Activated CD8-positive, alpha-beta memory T cell treated with anti-CD3 and anti-CD28 coated beads, Interleukin-2, amount 50 U/mL, for 24 hours (primary cell): ENCODE measurements around the gene NUDT6.
"Not testable (repeated sequence)": the region's sequence is repeated elsewhere in the genome, so short reads cannot be mapped to it uniquely, and the experiment has no call there.

ENCODE experiments used
- DNase-seq: peaks from one replicate; pipeline ENCODE4 v3.0.0-alpha.2; 2020; ENCODE audit errors: extremely low read depth

Gene NUDT6

DNA sequence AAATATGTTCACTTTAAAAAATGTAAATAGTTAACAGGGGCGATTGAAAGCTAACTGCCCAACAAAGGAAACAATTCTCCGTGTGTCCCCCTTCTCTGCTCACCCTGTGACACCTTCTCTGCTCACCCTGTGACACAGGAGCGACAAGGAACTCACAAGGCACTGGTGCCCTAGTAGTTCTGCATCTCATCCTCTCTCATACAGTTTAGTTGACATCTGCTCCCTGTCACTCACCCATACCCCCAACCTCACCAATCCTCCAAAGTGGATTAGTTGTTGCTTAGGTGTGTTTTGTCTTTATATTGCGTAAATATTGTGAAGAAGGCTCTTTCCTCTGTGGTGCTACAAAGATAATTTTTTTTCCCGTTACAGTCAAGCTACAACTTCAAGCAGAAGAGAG lies 46.4 kb downstream of the NUDT6 start:
- no peak for DNase-seq

DNA sequence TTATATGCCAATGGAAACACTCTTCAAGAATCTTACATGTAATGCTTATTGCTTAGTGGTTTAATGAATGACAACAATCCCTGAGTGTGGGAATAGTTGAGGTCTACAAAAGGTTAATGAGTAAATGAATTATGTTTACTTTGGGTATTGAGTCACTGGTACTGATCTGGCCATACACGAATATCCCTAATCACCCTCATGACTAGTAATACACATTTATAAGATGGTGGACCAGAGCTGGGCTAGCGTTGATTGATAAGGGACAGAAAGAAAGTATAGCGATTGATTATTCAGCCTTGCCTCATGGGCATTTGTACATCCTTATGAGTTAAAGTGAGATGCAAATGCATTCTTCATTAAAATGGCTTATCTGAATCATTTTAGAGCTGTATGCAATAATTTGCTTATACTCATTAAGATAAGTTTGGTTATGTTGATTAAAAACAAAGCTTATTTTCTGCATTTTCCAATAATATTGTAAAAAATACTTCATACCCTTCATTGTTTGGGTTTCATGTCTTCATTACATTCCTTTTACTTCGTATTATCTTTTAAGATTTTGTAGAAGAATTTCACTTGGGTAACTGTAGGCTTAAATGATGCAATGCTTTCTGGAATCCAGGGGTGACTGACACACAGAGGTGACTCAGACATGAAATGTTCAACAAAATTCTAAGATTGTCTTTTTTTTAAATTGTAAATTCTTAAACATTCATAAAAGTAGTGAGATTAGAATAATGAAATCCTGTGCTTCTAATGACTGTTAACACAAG lies 48.4 kb downstream of the NUDT6 start:
- no peak for DNase-seq

DNA sequence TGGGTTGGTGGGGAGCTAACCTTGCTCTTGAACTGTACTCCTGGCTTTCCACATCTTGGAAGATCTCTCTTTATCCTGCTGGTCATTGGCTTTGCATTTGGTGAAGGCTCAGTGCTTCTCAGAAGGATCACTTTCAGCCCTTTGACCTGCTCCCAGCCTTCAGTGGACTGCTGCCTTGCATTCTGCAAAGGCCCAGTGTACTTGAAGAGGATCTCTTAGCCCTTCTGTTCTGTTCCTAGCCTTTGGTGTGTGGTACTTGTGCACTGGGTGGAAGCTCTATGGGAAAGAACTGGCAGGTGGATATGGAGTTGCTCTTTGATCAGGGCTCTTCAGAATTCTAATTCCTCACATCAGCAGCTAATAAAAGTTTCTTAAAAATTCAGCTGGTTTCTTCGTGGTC lies 49.3 kb downstream of the NUDT6 start:
- no peak for DNase-seq

DNA sequence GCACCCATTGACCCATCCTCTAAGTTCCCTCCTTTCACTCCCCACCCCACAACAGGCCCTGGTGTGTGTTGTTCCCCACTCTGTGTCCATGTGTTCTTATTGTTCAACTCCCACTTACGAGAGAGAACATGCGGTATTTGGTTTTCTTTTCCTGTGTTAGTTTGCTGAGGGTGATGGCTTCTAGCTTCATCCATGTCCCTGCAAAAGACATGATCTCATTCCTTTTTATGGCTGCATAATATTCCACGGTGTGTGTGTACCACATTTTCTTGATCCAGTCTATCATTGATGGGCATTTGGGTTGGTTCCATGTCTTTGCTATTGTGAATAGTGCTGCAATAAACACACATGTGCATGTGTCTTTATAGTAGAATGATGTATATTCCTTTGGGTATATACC lies 54.2 kb downstream of the NUDT6 start:
- DNase-seq = not testable (repeated sequence)

DNA sequence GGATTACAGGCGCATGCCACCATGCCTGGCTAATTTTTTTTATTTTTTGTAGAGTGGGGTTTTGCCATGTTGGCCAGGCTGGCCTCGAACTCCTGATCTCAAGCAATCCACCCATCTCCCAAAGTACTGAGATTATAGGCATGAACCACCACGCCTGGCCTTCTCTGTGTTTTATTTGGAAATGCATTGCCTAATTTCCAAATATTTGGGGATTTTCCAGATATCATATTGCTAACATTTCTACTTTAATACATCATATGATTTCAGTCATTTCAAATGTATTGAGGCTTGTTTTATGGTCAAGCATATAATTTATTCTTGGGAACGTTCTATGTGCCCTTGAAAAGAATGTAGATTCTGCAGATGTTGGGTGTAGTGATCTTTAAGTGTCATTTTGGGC lies 57.0 kb downstream of the NUDT6 start:
- DNase-seq = no peak

DNA sequence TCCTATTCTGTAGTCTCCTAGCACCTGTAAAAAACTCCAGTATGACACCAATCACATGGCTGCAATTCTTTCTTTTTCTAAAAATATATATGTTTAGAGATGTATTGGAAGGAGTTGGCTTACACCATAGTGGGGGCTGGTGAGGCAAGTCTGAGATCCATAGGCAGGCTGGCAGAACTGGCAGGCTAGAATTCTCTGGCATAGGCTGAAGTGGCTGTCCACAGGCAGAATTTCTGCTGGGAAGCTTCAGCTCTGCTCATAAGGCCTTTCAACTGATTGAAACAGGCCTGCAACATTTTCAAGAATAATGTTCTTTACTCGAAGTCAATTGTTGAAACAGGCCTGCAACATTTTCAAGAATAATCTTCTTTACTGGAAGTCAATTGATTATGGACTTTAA lies 58.8 kb downstream of the NUDT6 start:
- no peak for DNase-seq

DNA sequence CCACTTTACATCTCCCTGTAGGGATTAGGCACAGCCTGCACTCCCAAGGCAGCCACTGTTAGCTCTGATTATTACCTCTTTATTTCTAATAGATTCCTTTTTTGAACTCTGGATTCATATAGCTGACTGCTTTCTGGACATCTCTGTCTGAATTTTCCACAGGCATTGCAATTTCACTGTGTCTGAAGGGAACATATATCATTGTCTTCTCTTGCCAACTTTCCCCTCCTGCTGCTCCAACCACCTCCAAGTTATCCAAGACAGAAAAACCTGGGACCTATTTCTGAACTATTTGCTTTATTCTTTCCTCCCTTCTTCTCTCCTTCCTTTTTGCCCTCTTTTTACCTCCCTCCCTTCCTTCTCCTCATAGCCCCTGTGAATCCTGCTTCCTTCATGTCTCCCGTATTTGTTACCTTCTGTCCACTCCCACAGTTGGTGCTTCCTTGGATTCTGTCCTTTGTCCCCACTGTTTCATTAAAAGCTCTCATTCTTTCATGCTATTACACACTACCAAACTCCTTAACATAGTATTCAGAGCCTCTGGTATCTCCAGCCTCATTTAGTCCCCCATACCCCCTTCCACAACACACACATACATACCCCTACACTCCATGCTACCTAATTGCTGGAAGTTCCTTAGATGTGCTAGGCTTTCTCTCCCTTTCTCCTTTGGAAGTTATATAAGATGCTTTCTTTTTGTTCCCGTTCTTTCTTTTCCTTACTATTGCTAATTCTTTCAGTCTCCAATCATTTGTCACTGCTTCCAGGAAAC lies 61.0 kb downstream of the NUDT6 start:
- DNase-seq = no peak

DNA sequence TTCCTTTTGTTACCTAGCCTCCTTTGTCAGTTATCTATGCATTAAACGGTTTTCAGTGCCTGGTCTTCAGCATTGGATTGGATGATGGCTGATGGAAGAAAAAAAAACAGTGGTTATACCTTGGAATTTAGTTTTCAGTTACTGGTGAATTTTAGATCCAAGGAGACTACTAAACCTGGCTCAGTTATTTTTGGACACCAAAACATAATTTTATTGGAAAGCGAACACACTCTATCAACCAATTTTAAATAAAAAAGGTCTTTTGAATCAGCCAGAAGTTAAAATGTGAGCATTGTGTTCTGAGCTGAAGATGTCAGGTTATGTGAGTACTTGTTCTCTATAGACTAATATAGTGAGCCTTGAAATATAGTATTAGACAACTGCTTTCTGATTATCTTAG lies 63.7 kb downstream of the NUDT6 start:
- DNase-seq = no peak

DNA sequence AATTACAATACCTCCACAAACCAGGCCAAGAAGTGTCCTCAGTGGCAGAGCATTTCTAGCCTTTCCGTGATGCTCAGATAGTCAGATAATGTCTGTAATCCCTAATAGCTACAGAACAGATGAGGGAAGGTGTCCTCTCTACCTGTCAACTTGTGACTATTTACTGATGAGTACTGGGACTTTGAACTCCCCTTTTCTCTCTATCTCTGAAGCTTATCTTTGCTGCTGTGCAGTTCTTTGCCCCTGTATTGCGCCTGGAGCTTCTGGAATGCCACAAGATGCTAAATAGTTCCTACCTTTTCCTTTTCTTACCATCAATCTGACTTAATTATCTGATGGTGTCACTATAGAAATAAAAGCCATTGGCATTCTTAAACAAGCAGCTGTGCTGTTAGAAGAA lies 65.2 kb downstream of the NUDT6 start:
- no peak for DNase-seq

DNA sequence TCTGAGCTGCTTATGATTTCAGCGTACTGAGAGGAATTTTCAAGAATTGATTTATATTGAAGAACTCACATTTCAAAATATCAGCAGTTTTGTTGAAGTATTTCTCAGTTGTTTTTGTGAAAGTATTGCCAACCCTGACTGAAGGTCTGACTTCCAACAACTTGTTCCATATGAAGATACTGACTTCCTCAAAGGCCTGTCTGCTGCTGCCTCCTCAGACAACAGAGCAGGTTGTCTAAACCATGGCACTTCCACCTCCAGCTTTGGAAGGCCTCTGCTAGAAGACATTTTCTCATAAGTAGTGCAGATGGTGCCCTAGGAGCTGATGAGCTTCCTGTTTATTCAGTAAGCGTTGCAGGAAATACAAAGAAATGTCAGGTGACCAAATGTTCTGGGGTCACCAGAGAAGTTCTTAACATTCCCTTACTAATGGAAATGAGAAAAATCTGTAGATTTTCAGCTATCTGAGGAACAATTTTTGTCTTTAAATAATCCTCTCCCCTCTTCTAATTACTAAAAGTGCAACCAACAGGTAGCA lies 67.0 kb downstream of the NUDT6 start:
- no peak for DNase-seq

DNA sequence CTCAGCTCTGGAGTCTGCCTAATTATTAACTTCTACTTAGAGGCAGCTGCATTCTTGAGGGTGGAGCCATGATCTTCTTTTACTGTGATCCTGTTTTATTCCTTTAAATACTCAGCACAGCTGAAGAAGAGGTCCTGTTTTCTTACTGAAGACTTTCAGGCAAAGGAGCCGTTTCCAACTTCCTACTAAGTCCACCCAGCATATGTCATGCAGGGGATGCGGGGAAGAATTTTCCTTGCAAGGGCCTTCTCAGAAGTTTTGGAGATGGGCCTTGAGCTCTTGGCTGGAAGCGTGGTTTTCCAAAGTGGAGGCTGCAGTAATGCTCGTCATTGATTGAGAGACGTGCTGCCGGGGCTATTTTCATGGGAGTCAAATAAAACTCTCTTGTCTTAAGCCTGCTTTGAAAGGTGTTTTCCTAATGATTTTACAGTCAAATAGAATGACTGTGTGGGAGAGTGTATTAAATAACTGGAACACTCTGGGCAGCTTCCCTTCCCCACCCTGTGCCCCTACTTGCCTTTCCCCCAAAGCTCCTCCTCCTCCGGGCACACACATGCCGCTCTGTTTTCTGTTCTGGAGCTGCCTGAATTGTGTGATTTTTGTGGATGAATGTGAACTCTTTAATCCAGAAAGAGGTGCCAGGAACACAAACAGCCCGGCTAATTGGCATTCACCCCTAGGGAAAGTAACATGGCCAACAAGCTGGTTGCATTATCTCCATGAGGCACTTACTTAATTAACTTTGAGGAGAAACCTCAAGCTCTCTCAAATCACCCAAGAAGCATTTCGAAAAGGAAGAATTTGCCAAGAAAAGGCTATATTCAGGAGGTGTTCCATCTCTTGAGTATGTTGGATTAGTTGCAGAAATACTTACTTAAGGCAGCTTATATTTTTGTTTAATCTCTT lies 67.7 kb downstream of the NUDT6 start:
- DNase-seq = no peak

DNA sequence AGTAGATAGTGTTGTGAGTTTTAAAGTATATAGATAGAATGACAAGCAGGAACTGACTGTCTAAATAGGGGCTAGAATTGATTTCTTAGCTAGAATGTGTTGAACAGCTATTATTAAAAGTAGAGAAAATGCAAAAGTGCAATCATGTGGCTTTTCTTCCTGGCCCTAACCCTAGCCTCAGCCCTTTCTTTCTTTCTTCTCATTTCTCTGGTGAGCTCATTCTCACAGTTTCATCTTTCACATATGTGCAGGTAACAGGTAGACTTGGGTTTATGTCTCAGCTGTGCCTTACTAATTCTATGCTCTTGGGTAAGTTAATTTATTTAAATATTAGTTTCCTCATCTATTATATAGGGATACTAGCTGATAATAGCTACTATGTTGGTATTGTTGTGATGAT lies 70.8 kb downstream of the NUDT6 start:
- no peak for DNase-seq

DNA sequence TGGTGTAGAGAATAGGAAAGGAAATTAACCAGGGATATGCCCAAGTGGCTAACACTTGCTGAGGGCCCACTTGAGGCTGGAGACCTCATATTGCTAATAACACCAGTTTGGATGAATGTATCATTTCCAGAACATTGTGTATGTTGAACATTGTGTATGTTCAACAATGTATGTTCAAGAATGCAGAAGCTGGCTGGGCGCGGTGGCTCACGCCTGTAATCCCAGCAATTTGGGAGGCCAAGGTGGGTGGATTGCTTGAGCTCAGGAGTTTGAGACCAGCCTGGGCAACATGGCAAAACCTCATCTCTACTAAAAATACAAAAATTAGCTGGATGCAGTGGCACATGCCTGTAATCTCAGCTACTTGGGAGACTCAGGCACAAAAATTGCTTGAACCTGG lies 72.6 kb downstream of the NUDT6 start:
- not testable (repeated sequence) for DNase-seq

DNA sequence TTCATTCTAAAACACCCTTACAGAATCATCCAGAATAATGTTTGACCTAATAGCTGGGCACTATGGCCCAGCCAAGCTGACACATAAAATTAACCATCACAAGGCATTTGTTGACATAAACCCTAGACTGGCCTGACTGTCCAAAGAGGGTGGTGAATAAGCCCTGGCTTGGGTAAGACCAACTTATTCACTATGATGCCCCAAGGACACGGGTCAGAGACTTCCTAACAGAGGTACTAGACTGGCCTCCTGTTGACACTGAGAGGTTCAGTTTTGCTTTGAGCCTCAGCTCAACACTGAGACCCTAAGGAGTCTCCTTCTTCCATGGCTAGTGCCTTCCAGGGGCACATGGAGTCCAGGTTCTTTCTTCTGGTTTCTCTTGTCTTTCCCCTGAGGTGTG lies 74.5 kb downstream of the NUDT6 start:
- DNase-seq = no peak

DNA sequence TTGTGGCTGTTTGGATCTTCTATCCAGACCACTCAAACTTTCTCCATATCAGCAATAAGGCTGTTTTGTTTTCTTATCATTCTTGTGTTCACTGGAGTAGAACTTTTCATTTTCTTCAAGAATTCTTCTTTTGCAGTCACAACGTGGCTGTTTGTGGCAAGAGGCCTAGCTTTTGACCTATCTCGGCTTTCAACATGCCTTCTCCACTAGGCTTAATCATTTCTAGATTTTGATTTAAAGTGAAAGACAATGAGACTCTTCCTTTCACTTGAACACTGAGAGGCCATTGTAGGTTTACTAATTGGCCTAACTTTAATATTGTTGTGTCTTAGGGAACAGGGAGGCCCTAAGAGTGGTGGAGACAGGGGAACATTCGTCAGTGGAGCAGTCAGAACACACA lies 76.6 kb downstream of the NUDT6 start:
- DNase-seq = no peak

DNA sequence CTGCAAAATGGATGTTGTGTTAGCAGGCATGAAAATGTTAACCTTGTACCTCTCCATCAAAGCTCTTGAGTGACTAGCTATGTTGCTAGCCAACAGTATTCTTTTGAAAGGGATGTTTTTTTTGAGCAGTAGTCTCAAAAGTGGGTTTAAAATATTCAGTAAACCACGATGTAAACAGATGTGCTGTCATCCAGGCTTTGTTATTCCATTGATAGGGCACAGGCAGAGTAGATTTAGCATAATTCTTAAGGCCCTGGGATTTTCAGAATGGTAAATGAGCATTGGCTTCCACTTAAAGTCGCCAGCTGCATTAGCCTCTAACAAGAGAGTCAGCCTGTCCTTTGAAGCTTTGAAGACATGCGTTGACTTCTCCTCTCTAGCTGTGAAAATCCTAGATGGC lies 77.3 kb downstream of the NUDT6 start:
- DNase-seq = no peak

DNA sequence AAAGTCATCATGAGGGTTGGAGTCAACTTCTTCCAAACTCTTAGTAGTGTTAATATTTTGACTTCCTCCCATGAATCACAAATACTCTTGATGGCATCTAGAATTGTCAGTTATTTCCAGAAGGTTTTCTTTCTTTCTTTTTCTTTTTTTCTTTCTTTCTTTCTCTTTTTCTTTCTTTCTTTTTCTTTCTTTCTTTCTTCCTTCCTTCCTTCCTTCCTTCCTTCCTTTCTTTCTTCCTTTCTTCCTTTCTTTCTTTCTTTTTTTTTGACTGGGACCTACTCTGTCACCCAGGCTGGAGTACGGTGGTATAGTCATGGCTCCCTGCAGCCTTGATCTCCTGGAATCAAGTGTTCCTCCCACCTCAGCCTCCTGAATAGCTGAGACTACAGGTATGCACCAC lies 78.0 kb downstream of the NUDT6 start:
- DNase-seq = not testable (repeated sequence)

DNA sequence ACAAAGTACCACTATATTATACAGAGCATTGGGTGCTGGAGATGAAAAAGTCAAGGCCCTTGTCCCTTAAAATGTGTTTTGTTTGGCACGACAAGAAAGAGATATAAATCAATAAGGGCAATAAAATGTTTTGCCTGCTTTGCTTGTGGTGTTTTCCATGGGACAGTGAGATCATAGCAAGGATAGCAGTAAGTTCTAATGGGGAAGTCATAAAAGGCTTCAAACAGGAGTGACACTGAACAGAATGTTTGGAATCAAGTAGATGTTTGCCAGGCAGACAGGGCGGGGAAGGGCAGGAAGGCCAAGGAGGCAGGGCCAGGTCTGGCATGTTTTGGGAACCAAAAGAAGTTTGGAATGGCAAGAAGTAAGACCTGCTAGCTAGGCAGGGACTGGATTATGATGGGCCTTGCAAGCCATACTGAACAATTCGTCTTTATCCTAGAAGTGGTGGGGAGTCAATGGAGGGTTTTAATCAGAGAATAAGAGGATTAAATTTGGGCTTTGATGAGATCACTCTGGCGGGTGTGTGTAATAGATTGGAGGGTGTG lies 79.3 kb downstream of the NUDT6 start:
- no peak for DNase-seq
